Testis (tissue), 2 donors: ENCODE results near the gene CYP4F2.
"Not testable (repeated sequence)": the region's sequence is repeated elsewhere in the genome, so short reads cannot be mapped to it uniquely, and the experiment has no call there.

Experiments
- POLR2A ChIP-seq: fragments of 450-650 bp; IDR thresholded peaks from one replicate; pipeline ENCODE4 v1.6.1; 2017; ENCODE audit warnings: antibody characterized with exemption, mild to moderate bottlenecking, moderate library complexity
- TF ChIP-seq, protein P1 (sequence below), 3 experiments: fragments of 450-650 bp in 2 of 3; fragments of 200-600 bp in 1 of 3; sonication (generic) in 1 of 3; IDR thresholded peaks; one replicate each; pipeline ENCODE4 v1.5.1; 2016 to 2019; ENCODE audit warnings: antibody characterized with exemption in 3 of 3, mild to moderate bottlenecking in 2 of 3, moderate library complexity in 1 of 3

DNA sequence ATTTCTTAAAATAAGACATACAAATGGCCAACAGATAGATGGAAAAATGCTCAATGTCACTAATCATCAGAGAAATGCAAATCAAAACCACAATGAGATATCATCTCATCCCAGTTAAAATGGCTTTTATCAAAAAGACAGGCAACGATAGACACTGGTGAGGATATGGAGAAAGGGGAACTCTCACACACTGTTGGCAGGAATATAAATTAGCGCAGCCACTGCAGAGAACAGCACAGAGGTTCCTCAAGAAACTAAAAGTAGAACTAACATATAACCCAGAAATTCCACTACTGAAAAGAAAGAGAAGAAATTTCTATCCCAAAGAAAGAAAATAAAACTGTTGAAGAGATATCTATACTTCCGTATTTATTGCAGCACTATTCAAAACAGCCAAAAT is 14.5 kb downstream of the CYP4F2 start:
- TF ChIP-seq, protein P1, sequence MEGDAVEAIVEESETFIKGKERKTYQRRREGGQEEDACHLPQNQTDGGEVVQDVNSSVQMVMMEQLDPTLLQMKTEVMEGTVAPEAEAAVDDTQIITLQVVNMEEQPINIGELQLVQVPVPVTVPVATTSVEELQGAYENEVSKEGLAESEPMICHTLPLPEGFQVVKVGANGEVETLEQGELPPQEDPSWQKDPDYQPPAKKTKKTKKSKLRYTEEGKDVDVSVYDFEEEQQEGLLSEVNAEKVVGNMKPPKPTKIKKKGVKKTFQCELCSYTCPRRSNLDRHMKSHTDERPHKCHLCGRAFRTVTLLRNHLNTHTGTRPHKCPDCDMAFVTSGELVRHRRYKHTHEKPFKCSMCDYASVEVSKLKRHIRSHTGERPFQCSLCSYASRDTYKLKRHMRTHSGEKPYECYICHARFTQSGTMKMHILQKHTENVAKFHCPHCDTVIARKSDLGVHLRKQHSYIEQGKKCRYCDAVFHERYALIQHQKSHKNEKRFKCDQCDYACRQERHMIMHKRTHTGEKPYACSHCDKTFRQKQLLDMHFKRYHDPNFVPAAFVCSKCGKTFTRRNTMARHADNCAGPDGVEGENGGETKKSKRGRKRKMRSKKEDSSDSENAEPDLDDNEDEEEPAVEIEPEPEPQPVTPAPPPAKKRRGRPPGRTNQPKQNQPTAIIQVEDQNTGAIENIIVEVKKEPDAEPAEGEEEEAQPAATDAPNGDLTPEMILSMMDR (IDR thresholded peaks at IDR 0.05) = not testable (repeated sequence)
- not testable (repeated sequence) for TF ChIP-seq POLR2A
